Kidney glomerular epithelial cell (primary cell): ENCODE results near the gene SPEF2.

ENCODE experiments used
- DNase-seq: peaks from one replicate; lab custom pipeline; 2025; lab: John Stamatoyannopoulos, UW

The SPEF2 gene

DNA sequence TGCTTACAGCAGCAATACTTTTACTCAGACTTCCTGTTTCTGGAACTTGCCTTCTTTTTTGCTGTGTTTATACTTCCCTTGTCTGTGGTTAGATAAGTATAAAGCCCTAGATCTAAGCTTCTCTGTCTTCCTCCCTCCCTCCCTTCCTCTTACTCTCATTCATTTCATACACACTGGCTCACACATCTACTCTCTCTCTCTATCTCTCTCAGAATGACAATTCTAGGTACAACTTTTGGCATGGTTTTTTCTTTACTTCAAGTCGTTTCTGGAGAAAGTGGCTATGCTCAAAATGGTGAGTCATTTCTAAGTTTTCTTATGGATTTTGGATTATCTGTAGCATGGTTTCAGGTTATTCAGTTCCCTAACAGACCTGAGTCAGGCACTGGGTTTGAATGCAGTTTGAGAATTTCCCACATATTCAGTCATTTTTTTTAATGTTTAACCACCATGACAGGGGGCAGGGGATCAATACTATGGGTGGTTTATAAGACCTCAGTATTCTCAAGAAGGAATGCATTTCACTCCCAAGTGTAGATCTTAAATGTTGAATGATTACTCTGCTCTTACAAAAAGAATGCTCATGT is 239.2 kb downstream of the SPEF2 start, which contains the start of gene IL7R:
Gene IL7R, plus strand, starts transcription at position 127 of the 587 bp plus-strand sequence. Its CDS starts 87 bp downstream, at position 214.
- peak; percentile 71 for DNase-seq

DNA sequence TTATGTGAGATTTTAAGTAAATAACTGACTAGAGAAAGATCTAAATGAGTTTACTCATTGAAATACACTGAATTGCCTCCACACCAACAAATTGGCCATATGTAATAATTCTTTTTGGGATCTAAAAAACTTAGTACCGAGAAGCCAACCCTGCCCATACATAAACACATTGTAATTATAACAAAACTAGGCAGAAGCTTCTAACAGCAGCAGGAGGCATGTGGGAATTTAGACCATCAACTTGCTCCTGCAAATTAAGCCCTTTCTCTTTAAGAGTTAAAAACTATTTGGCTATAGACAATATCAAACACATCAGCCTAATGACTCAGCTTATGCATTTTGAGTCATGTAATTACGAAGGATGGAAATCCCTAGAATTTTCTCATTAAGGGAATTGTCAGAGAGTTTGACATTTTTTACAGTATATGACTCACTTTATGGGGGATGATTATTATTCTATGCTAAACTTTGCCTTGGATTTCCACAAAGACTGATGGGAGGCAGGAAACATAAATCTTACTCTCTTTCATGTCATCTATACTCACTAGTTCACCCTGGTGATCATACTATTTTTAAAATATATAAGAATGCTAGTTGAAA is 240.0 kb downstream of the SPEF2 start:
- DNase-seq = peak; percentile 83

DNA sequence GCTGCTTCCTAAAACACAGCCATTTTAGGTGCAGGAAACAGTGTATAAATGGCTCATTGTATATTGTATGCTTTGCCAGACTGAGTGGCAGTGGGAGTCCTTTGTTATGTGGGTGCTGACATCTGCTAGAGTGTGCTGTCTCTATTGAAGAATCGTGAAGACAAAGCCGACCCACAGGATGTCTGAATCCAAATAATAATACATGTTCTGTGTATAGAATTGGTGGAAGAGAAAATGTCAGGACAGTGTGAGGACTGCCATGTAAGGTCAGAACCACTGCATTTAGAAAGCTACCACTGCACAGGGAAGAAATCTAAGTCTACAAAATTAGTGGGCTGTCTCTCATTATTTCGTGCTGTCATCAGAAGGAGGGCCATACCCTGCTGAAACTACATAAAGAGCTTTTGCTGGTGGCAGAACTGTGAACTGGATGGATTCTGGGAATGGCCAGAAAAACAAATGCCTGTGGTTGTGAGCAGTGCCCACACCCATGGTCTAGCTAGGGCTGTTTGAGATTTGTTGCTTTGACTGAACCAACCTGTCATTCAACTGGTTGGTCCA is 241.5 kb downstream of the SPEF2 start:
- no peak for DNase-seq

DNA sequence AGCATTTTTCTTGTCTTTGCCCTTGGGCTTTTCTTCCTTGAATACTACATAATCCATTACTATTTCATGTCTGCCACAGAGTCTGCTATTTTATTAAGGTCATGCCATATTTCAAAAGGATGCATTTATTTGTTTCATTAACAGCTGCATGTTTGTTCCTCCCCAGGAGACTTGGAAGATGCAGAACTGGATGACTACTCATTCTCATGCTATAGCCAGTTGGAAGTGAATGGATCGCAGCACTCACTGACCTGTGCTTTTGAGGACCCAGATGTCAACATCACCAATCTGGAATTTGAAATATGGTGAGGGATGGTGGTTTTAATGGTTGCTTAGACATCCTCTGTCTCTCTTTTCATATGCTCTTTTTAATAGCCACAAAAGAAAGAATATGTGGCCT is 243.0 kb downstream of the SPEF2 start:
- no peak for DNase-seq

DNA sequence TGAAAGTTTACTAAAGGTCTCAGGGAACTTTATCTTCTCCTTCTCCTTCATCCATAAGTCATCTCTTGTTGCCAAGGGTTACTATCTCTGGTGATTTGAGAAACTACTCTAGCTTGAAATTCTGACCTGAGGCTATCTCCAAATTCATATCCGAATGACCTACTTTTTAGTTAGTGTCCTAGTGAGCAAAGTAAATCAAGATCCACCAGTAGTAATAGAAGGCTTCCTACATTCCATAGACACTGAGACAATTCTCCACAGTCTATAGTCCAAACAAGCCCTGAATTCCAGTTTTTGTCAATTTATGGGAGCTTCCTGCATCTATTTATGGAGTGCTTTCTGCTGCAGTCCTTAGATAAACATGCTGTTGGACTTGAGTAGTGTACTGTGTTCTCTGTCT is 244.1 kb downstream of the SPEF2 start:
- DNase-seq = peak; percentile 7

DNA sequence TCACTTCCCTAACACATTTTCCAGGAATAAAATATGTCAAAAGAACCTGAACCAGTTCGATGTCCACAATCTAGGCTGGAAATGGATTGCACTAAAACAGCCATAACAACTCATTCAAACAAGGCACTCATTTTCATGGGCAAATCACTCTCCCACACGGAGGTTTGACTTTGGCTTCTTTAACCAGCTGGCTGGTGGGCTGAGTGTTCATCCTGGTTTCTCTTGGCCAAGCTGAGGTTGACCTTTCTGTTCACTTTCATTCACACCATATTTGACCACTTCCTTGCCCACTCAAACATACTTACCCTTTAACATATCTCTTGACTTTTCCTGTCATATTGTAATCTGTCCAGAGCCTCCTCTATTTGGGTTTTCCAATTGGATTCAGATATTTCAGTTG is 244.5 kb downstream of the SPEF2 start:
- DNase-seq = no peak

DNA sequence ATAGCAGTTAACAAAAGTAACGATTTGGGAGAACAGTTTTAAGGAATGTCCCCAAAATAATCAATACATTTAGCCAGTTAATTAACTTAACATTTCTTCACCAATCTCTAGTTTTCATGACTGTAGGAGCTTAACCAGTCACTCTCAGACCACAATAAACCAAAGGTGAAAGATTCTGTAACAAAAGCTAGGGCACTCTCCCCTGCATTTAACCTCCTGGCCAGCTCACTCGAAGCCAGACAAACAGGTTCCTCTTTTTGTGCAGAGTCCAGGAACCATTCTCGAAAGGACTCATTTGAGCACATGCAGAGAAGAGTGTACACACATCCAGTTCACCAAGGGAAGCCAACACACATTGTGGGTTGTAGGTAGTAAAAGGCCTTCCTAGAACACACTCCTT is 245.5 kb downstream of the SPEF2 start:
- DNase-seq = no peak
